PC-9 (cell line): ENCODE results near the gene CWC15. TPM values are rescaled to one million over a fixed set of nuclear protein-coding genes. Genes with fewer than 3 reads are reported as not detected.

ENCODE experiments used
- BruUV-seq: library from RNA; stranded (reverse); fragments of 400-500 nt; replicated peaks from 2 replicates; lab custom pipeline; 2021; lab: Mats Ljungman, UMichigan
- CTCF ChIA-PET: fragments of 300-600 bp; sonication (Branson Sonifier 250); formaldehyde crosslinking; loops from one replicate; lab custom pipeline; 2022; ENCODE audit warnings: antibody characterized with exemption; lab: Charles Lee
- POLR2A ChIA-PET: fragments of 300-600 bp; sonication (Branson Sonifier 250); formaldehyde crosslinking; loops from one replicate; lab custom pipeline; 2022; ENCODE audit warnings: antibody characterized with exemption; ENCODE audit not compliant: unreplicated experiment; lab: Charles Lee
- DNase-seq, 2 experiments: peaks; one replicate each; pipeline versions ENCODE4 v3.0.0 to v3.0.0-alpha.2; 2015 to 2022; ENCODE audit warnings: mixed read lengths in 1 of 2
- H2AFZ ChIP-seq: fragments of 200-600 bp; sonication (generic); 2 replicates; pipeline ENCODE4 v1.8.1; 2017; ENCODE audit warnings: antibody characterized with exemption
- H3F3A ChIP-seq: fragments of 200-600 bp; sonication (generic); 2 replicates; pipeline ENCODE4 v1.8.1; 2017; ENCODE audit warnings: antibody characterized with exemption, mild to moderate bottlenecking, low read depth; ENCODE audit not compliant: insufficient read depth
- H3K27ac ChIP-seq: fragments of 200-600 bp; sonication (generic); 2 replicates; pipeline ENCODE4 v1.6.1; 2016; ENCODE audit warnings: mixed run types
- H3K27me3 ChIP-seq: fragments of 200-600 bp; sonication (generic); 2 replicates; pipeline ENCODE4 v1.6.1; 2016; ENCODE audit warnings: low read depth, mixed run types; ENCODE audit not compliant: insufficient read depth
- H3K36me3 ChIP-seq: fragments of 200-600 bp; sonication (generic); 2 replicates; pipeline ENCODE4 v1.6.1; 2016; ENCODE audit warnings: low read depth, mixed run types
- H3K4me1 ChIP-seq: fragments of 200-600 bp; sonication (generic); replicated peaks from 2 replicates; pipeline ENCODE4 v1.6.1; 2016; ENCODE audit warnings: mixed run types; ENCODE audit not compliant: insufficient read depth
- H3K4me2 ChIP-seq: fragments of 200-600 bp; sonication (generic); 2 replicates; pipeline ENCODE4 v1.6.1; 2017; ENCODE audit warnings: mixed run types
- H3K4me3 ChIP-seq: fragments of 200-600 bp; sonication (generic); 2 replicates; pipeline ENCODE4 v1.6.1; 2016; ENCODE audit warnings: mixed run types
- H3K79me2 ChIP-seq: fragments of 200-600 bp; sonication (generic); 2 replicates; pipeline ENCODE4 v1.6.1; 2017; ENCODE audit warnings: low read depth, mixed run types
- H3K9me2 ChIP-seq: fragments of 200-600 bp; sonication (generic); 2 replicates; pipeline ENCODE4 v1.8.1; 2017; ENCODE audit warnings: mild to moderate bottlenecking; ENCODE audit not compliant: insufficient read depth
- H3K9me3 ChIP-seq: fragments of 200-600 bp; sonication (generic); 2 replicates; pipeline ENCODE4 v1.8.1; 2016; ENCODE audit warnings: low read depth; ENCODE audit not compliant: insufficient read depth
- H4K20me1 ChIP-seq: fragments of 200-600 bp; sonication (generic); 2 replicates; pipeline ENCODE4 v1.8.1; 2017; ENCODE audit not compliant: insufficient read depth
- EZH2 ChIP-seq: fragments of 200-600 bp; sonication (generic); IDR thresholded peaks from 2 replicates; pipeline ENCODE4 v1.8.0; 2017; ENCODE audit warnings: antibody characterized with exemption, low read depth
- intact Hi-C: fragments of 100-400 bp; cut with micrococcal nuclease; formaldehyde crosslinking; loops from one replicate; pipeline ENCODE4 v1.10.0; 2022; ENCODE audit not compliant: unreplicated experiment
- total RNA-seq: library from RNA; stranded (reverse); gene quantifications from 2 replicates; pipeline ENCODE4 v1.2.3, GENCODE V29; 2021
- TF ChIP-seq, protein P1 (sequence below): fragments of 200-600 bp; sonication (generic); conservative IDR thresholded peaks from 2 replicates; pipeline ENCODE4 v1.6.1; 2017; ENCODE audit warnings: mixed run types, antibody characterized with exemption, mild to moderate bottlenecking, moderate library complexity

Gene CWC15
- total RNA-seq, 1 experiment from 2014 or later: 50.9 TPM

DNA sequence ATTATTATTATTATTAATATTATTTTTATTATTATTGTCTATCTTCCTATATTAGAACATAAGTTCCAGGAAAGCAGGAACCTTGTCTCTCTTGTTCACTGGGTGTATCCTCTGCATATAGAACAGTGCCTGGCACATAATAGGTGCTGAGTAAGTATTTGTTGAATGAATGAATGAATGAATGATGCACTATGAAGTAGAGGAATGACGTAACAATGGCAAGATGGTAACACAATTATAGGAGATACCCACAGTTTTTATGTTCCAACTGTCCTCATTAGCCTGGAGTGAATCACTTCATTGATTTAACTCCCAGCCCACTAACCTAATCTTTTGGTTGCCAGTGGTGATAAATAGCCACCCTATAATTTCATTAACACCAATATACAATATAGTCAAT is 2.2 kb upstream of the CWC15 start:
- Histone ChIP-seq H3K4me1 (peaks cover 11% of the 10 kb centered on the region), H3K27me3 (no peaks in the 10 kb centered on the region), H3K4me3 (no peak overlapping the region), H3K9me3 (no peaks in the 10 kb centered on the region), H3F3A (no peaks in the 10 kb centered on the region), H3K36me3 (peaks cover 11% of the 10 kb centered on the region), H2AFZ (no peak overlapping the region), H3K79me2 (peaks cover 23% of the 10 kb centered on the region), H3K9me2 (no peaks in the 10 kb centered on the region), H4K20me1 (no peaks in the 10 kb centered on the region; the same call in 1 of the 2 replicates), H3K27ac (no peak overlapping the region), H3K4me2 (no peak overlapping the region)
- no peak for DNase-seq
- POLR2A ChIA-PET: no interaction called here
- no TSS peak for BruUV-seq
- no peak for TF ChIP-seq EZH2
- TF ChIP-seq, protein P1, sequence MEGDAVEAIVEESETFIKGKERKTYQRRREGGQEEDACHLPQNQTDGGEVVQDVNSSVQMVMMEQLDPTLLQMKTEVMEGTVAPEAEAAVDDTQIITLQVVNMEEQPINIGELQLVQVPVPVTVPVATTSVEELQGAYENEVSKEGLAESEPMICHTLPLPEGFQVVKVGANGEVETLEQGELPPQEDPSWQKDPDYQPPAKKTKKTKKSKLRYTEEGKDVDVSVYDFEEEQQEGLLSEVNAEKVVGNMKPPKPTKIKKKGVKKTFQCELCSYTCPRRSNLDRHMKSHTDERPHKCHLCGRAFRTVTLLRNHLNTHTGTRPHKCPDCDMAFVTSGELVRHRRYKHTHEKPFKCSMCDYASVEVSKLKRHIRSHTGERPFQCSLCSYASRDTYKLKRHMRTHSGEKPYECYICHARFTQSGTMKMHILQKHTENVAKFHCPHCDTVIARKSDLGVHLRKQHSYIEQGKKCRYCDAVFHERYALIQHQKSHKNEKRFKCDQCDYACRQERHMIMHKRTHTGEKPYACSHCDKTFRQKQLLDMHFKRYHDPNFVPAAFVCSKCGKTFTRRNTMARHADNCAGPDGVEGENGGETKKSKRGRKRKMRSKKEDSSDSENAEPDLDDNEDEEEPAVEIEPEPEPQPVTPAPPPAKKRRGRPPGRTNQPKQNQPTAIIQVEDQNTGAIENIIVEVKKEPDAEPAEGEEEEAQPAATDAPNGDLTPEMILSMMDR: no peak
- intact Hi-C loops: loop anchor here (10.0 kb wide), 1 partner anchor 211 kb away; the partner anchor contains the start of gene AMOTL1
- CTCF ChIA-PET: no interaction called here

DNA sequence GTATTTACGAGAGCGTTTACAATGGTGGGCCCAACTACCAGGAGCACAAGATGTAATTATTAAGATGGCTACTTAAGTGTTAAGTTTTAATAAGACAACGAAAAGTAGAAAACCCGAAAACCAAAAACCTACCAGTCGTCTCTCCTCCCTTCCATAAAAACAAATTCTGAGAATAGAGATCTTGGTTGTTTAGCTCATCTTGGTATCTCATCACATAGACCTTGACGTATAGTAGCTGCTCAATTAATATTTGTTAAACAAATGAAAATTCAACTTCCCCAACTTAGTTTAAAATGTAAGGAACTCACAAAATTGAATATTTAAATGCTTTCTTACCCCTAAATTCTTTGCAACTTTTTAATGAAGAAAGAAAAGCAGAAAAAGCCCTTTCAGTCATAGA is 822 bp upstream of the CWC15 start:
- TF ChIP-seq, protein P1: no peak
- no peak for TF ChIP-seq EZH2
- intact Hi-C loops: loop anchor here (5.0 to 10.0 kb wide), 2 partner anchors 93 to 209 kb away; partner anchors contain the start of genes AMOTL1 and SRSF8
- Histone ChIP-seq H3K36me3 (peaks cover 25% of the 10 kb centered on the region), H3K9me2 (no peaks in the 10 kb centered on the region), H3K79me2 (peaks cover 23% of the 10 kb centered on the region), H3K27ac (peak overlapping the region; percentile 44; the same call in 1 of the 2 replicates), H2AFZ (peak overlapping the region; percentile 95), H3K27me3 (no peaks in the 10 kb centered on the region), H3K4me1 (peaks cover 11% of the 10 kb centered on the region), H3K9me3 (no peaks in the 10 kb centered on the region), H3F3A (peaks cover 7% of the 10 kb centered on the region), H3K4me3 (peak overlapping the region; percentile 76), H3K4me2 (peak overlapping the region; percentile 77), H4K20me1 (no peaks in the 10 kb centered on the region; the same call in 1 of the 2 replicates)
- POLR2A ChIA-PET: interaction anchor here (0.7 kb wide), 1 partner anchor 145 kb away, joined by 3 read pairs; no protein-coding TSS in a partner anchor
- DNase-seq: no peak
- CTCF ChIA-PET: no interaction called here
- no TSS peak for BruUV-seq

DNA sequence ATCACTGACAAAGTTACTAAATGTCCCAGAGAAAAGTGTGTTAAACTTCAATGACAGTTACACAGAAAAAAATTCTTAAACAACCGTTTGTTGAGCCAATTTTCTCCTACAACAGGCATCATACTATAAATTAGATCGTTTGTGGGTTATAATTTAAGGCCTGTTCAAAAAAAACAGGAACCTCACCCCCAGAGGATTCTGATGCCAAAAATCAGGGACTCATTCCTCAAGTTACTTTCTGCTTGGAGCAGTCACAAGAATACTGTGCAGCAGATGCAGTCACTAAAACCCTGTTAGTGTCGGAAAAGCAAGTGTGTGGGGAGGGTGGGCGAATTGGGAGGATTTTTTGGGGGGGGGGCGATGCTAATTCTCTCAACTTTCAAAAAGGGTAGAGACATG is 657 bp downstream of the CWC15 start:
- Histone ChIP-seq H3K36me3 (peaks cover 38% of the 10 kb centered on the region), H2AFZ (peak overlapping the region; percentile 95), H3K27ac (no peak overlapping the region)

More for the DNA sequence above, 657 bp downstream of the CWC15 start:
- Histone ChIP-seq H3K4me3 (peak overlapping the region; percentile 76), H3F3A (peaks cover 14% of the 10 kb centered on the region), H4K20me1 (no peaks in the 10 kb centered on the region; the same call in 1 of the 2 replicates), H3K9me3 (no peaks in the 10 kb centered on the region), H3K9me2 (no peaks in the 10 kb centered on the region), H3K79me2 (peaks cover 23% of the 10 kb centered on the region), H3K27me3 (no peaks in the 10 kb centered on the region), H3K4me2 (peak overlapping the region; percentile 98), H3K4me1 (peaks cover 11% of the 10 kb centered on the region)
- POLR2A ChIA-PET: interaction anchor here (0.6 to 1.4 kb wide), 3 partner anchors 95 to 818 kb away, joined by 3 to 4 read pairs (median 3); partner anchors contain the start of gene SRSF8
- no TSS peak for BruUV-seq
- TF ChIP-seq, protein P1: no peak
- no peak for DNase-seq
- intact Hi-C loops: loop anchor here (1.0 to 10.0 kb wide), 4 partner anchors 95 to 208 kb away; partner anchors contain the start of genes AMOTL1 and SRSF8
- CTCF ChIA-PET: interaction anchor here (0.6 to 0.7 kb wide), 3 partner anchors 179 to 925 kb away, joined by 3 to 5 read pairs (median 4); no protein-coding TSS in a partner anchor
